B cell (primary cell): ENCODE data around the gene CSRP3. TPM values are rescaled to one million over a fixed set of nuclear protein-coding genes. Genes with fewer than 3 reads are reported as not detected.

Experiments used
- ATAC-seq: fragments of 200-7000 bp; cut with Tn5 transposase; one replicate; pipeline ENCODE4 v1.10.0; 2021; ENCODE audit warnings: low read depth, mild to moderate bottlenecking, moderate number of reproducible peaks, moderate library complexity
- CTCF ChIA-PET: fragments of 350-600 bp; sonication (Branson Sonifier 250); formaldehyde crosslinking; loops from one replicate; lab custom pipeline; 2021; ENCODE audit warnings: antibody characterized with exemption, inconsistent platforms; lab: Charles Lee
- POLR2A ChIA-PET: fragments of 350-600 bp; sonication (Branson Sonifier 250); formaldehyde crosslinking; loops from one replicate; lab custom pipeline; 2021; ENCODE audit warnings: antibody characterized with exemption; lab: Charles Lee
- DNase-seq: peaks from one replicate; pipeline ENCODE4 v3.0.0; 2013
- H2AFZ ChIP-seq: 2 replicates; pipeline ENCODE4 v1.6.1; 2012; ENCODE audit warnings: mild to moderate bottlenecking, low read depth, low read length; ENCODE audit not compliant: insufficient read depth, poor library complexity, severe bottlenecking
- H3K27ac ChIP-seq, 2 donors: 1 replicate in 1 of 2; 2 replicates in 1 of 2; pipeline ENCODE4 v1.5.1; 2012 to 2013; ENCODE audit warnings: low read length in 2 of 2, mild to moderate bottlenecking in 2 of 2, moderate library complexity in 1 of 2
- H3K27me3 ChIP-seq, 4 experiments: fragments of 200-600 bp in 1 of 4; sonication (generic) in 1 of 4; replicated peaks in 1 of 4; 1 replicate in 2 of 4; 2 replicates in 2 of 4; pipeline versions ENCODE4 v1.6.1 to v1.7.0; 2013 to 2016; ENCODE audit warnings: low read length in 3 of 4, mild to moderate bottlenecking in 2 of 4, mixed read lengths in 1 of 4, moderate library complexity in 1 of 4; ENCODE audit not compliant: insufficient read depth in 4 of 4, control insufficient read depth in 3 of 4; ENCODE audit errors: control extremely low read depth in 1 of 4
- H3K36me3 ChIP-seq, 2 experiments: replicated peaks in 1 of 2; 1 replicate in 1 of 2; 2 replicates in 1 of 2; pipeline versions ENCODE4 v1.6.1 to v1.7.1; 2013; ENCODE audit warnings: low read length in 1 of 2; ENCODE audit not compliant: insufficient read depth in 2 of 2, control insufficient read depth in 1 of 2; ENCODE audit errors: control extremely low read depth in 1 of 2, extremely low read depth in 1 of 2
- H3K4me1 ChIP-seq, 2 donors: fragments of 200-600 bp in 1 of 2; sonication (generic) in 1 of 2; 1 replicate in 1 of 2; 2 replicates in 1 of 2; pipeline versions ENCODE4 v1.5.1 to v1.6.1; 2013 to 2017; ENCODE audit warnings: low read length in 2 of 2; ENCODE audit not compliant: control insufficient read depth in 2 of 2, insufficient read depth in 2 of 2
- H3K4me2 ChIP-seq: replicated peaks from 2 replicates; pipeline ENCODE3; 2012; ENCODE audit warnings: mild to moderate bottlenecking, low read depth, low read length; ENCODE audit not compliant: poor library complexity, severe bottlenecking
- H3K4me3 ChIP-seq, 5 experiments: fragments of 200-600 bp in 1 of 5; sonication (generic) in 1 of 5; 1 replicate in 3 of 5; 2 replicates in 2 of 5; pipeline versions ENCODE4 v1.5.1 to v1.7.0; 2011 to 2016; ENCODE audit warnings: low read length in 4 of 5, mild to moderate bottlenecking in 4 of 5, low read depth in 2 of 5, control low read depth in 1 of 5, moderate library complexity in 1 of 5; ENCODE audit not compliant: insufficient read depth in 1 of 5; ENCODE audit errors: control extremely low read depth in 1 of 5, extremely low read depth in 1 of 5
- H3K79me2 ChIP-seq: fragments of 200-600 bp; sonication (generic); one replicate; pipeline ENCODE4 v1.6.0; 2016; ENCODE audit warnings: low read length; ENCODE audit not compliant: control insufficient read depth, insufficient read depth
- H3K9ac ChIP-seq: fragments of 200-600 bp; sonication (generic); 2 replicates; pipeline ENCODE4 v1.6.1; 2017; ENCODE audit warnings: mild to moderate bottlenecking, low read length, moderate library complexity
- H3K9me3 ChIP-seq, 3 donors: one replicate each; pipeline versions ENCODE4 v1.6.1 to v1.7.1; 2013; ENCODE audit warnings: low read length in 2 of 3; ENCODE audit not compliant: control insufficient read depth in 2 of 3, insufficient read depth in 1 of 3; ENCODE audit errors: control extremely low read depth in 1 of 3
- H4K20me1 ChIP-seq: 2 replicates; pipeline ENCODE4 v1.6.0; 2012; ENCODE audit warnings: mild to moderate bottlenecking, low read length; ENCODE audit not compliant: insufficient read depth, control insufficient read depth, poor library complexity, severe bottlenecking
- H3K27ac Mint-ChIP-seq: one replicate; pipeline ENCODE4 v1.8.0; 2021; ENCODE audit warnings: mixed read lengths
- H3K27me3 Mint-ChIP-seq: one replicate; pipeline ENCODE4 v1.8.0; 2021; ENCODE audit warnings: mixed read lengths
- H3K4me1 Mint-ChIP-seq: one replicate; pipeline ENCODE4 v1.8.0; 2021; ENCODE audit warnings: mixed read lengths
- H3K4me3 Mint-ChIP-seq: one replicate; pipeline ENCODE4 v1.8.0; 2021; ENCODE audit warnings: mixed read lengths
- H3K9me3 Mint-ChIP-seq: one replicate; pipeline ENCODE4 v1.8.0; 2022; ENCODE audit warnings: mixed read lengths; ENCODE audit not compliant: insufficient read depth
- CTCF ChIP-seq: fragments of 200-600 bp; IDR thresholded peaks from one replicate; pipeline ENCODE4 v1.8.0; 2022; ENCODE audit warnings: antibody characterized with exemption, mild to moderate bottlenecking
- EZH2 ChIP-seq: IDR thresholded peaks from 2 replicates; pipeline ENCODE4 v1.6.1; 2012; ENCODE audit warnings: borderline replicate concordance, low read depth, mild to moderate bottlenecking, moderate library complexity, low read length; ENCODE audit not compliant: insufficient read depth, poor library complexity, severe bottlenecking
- WGBS: methylation state at CpG from one replicate; pipeline ENCODE4 v1.1.5; 2013; ENCODE audit warnings: missing lambda C conversion rate; ENCODE audit not compliant: insufficient coverage; 5-methylcytosine and 5-hydroxymethylcytosine counted together
- intact Hi-C: fragments of 100-400 bp; cut with micrococcal nuclease; formaldehyde crosslinking; loops from one replicate; pipeline ENCODE4 v1.10.0; 2022
- polyA plus RNA-seq: library from polyadenylated mRNA; depleted of rRNA; stranded (reverse); fragments of >200 nt; gene quantifications from 2 replicates; pipeline ENCODE4 v1.2.3, GENCODE V29; 2012
- total RNA-seq, 2 donors: library from RNA; stranded (reverse); fragments of 120-200 nt in 1 of 2; gene quantifications; 1 replicate in 1 of 2; 2 replicates in 1 of 2; pipeline versions ENCODE4 v1.2.3 to v1.2.4, GENCODE V29; 2013 to 2022

Gene CSRP3
- total and polyA plus RNA-seq, 2 donors (not counting 1 experiment from before 2014, with no cell fraction given): not detected

GRCh38 chr11:19232910-19233503 lies 31.2 kb upstream of the CSRP3 start:
- DNase-seq (no peak), ATAC-seq (no peak)
- no peaks in the 10 kb centered on the region for H3K79me2 ChIP-seq
- H3K9ac ChIP-seq: no peak overlapping the region
- no peak overlapping the region for H2AFZ ChIP-seq
- no peaks in the 10 kb centered on the region for H3K36me3 ChIP-seq
- Mint-ChIP-seq H3K4me1 (no peaks in the 10 kb centered on the region), H3K27ac (no peak overlapping the region), H3K9me3 (no peaks in the 10 kb centered on the region), H3K4me3 (no peak overlapping the region), H3K27me3 (no peaks in the 10 kb centered on the region)
- ChIA-PET POLR2A (no interaction called here), CTCF (interaction anchor here (1.2 kb wide), 1 partner anchor 12 kb away, joined by 5 read pairs; no protein-coding TSS in a partner anchor)
- H3K4me1 ChIP-seq: no peaks in the 10 kb centered on the region
- WGBS: 100% methylated on average over 1 of the region's 6 CpGs
- no peaks in the 10 kb centered on the region for H4K20me1 ChIP-seq
- intact Hi-C loops: no loop called here
- no peak overlapping the region for H3K4me2 ChIP-seq
- H3K9me3 ChIP-seq: no peaks in the 10 kb centered on the region
- no peak overlapping the region for H3K4me3 ChIP-seq
- TF ChIP-seq CTCF (no peak), EZH2 (no peak)
- H3K27me3 ChIP-seq: no peaks in the 10 kb centered on the region
- H3K27ac ChIP-seq: no peak overlapping the region

GRCh38 chr11:19229671-19230070 lies 27.9 kb upstream of the CSRP3 start:
- POLR2A ChIA-PET: no interaction called here
- Histone ChIP-seq H3K36me3 (no peaks in the 10 kb centered on the region), H3K4me2 (no peak overlapping the region), H2AFZ (no peak overlapping the region), H3K27me3 (no peaks in the 10 kb centered on the region), H3K79me2 (no peaks in the 10 kb centered on the region), H3K9ac (no peak overlapping the region), H3K4me1 (no peaks in the 10 kb centered on the region), H3K9me3 (no peaks in the 10 kb centered on the region), H4K20me1 (no peaks in the 10 kb centered on the region), H3K4me3 (no peak overlapping the region), H3K27ac (no peak overlapping the region)
- WGBS: 93% methylated on average over 3 of the region's 5 CpGs
- Mint-ChIP-seq H3K27ac (no peak overlapping the region), H3K4me3 (no peak overlapping the region), H3K27me3 (no peaks in the 10 kb centered on the region), H3K9me3 (no peaks in the 10 kb centered on the region), H3K4me1 (no peaks in the 10 kb centered on the region)
- CTCF ChIA-PET: interaction anchor here (1.1 kb wide), 1 partner anchor 153 kb away, joined by 4 read pairs; no protein-coding TSS in a partner anchor
- TF ChIP-seq EZH2 (no peak), CTCF (no peak)
- ATAC-seq (no peak), DNase-seq (no peak)
- intact Hi-C loops: no loop called here
